Ishikawa (cell line): ENCODE measurements around the gene TMEM150B.

Experiments
- CEBPB ChIP-seq: IDR thresholded peaks from 2 replicates; pipeline ENCODE4 v1.6.1; 2012
- CREB1 ChIP-seq: IDR thresholded peaks from 2 replicates; pipeline ENCODE4 v1.6.1; 2012; ENCODE audit warnings: low read depth
- EGR1 ChIP-seq: IDR thresholded peaks from 2 replicates; pipeline ENCODE4 v1.6.1; 2012
- EP300 ChIP-seq: IDR thresholded peaks from 2 replicates; pipeline ENCODE4 v1.6.1; 2012; ENCODE audit warnings: borderline replicate concordance
- FOXM1 ChIP-seq: IDR thresholded peaks from 2 replicates; pipeline ENCODE4 v1.6.1; 2012; ENCODE audit warnings: low read depth, borderline replicate concordance
- MAX ChIP-seq: IDR thresholded peaks from 2 replicates; pipeline ENCODE4 v1.6.1; 2012
- NFIC ChIP-seq: IDR thresholded peaks from 2 replicates; pipeline ENCODE4 v1.6.1; 2012
- RAD21 ChIP-seq: IDR thresholded peaks from 2 replicates; pipeline ENCODE4 v1.6.1; 2012; ENCODE audit warnings: low read depth
- REST ChIP-seq: IDR thresholded peaks from 2 replicates; pipeline ENCODE4 v1.6.1; 2012; ENCODE audit warnings: low read depth, mild to moderate bottlenecking
- TAF1 ChIP-seq: IDR thresholded peaks from 2 replicates; pipeline ENCODE4 v1.6.1; 2012; ENCODE audit warnings: low read depth, mild to moderate bottlenecking
- TCF12 ChIP-seq: IDR thresholded peaks from 2 replicates; pipeline ENCODE4 v1.6.1; 2012; ENCODE audit warnings: low read depth
- TEAD4 ChIP-seq: IDR thresholded peaks from 2 replicates; pipeline ENCODE4 v1.6.1; 2012
- USF1 ChIP-seq: IDR thresholded peaks from 2 replicates; pipeline ENCODE4 v1.6.1; 2012
- YY1 ChIP-seq: IDR thresholded peaks from 2 replicates; pipeline ENCODE4 v1.6.1; 2012; ENCODE audit warnings: low read depth
- ZBTB7A ChIP-seq: IDR thresholded peaks from 2 replicates; pipeline ENCODE4 v1.6.1; 2012; ENCODE audit warnings: low read depth

Gene TMEM150B

GRCh38 chr19:55266840-55267239 is 58.3 kb downstream of the TMEM150B start:
- TF ChIP-seq FOXM1 = no peak
- no peak for TF ChIP-seq TAF1
- TF ChIP-seq CEBPB = no peak
- TF ChIP-seq ZBTB7A = no peak
- no peak for TF ChIP-seq TEAD4
- no peak for TF ChIP-seq REST
- no peak for TF ChIP-seq TCF12
- TF ChIP-seq MAX = no peak
- no peak for TF ChIP-seq USF1

GRCh38 chr19:55266404-55266803 is 58.7 kb downstream of the TMEM150B start:
- TF ChIP-seq FOXM1 = no peak
- no peak for TF ChIP-seq MAX
- TF ChIP-seq USF1 = no peak
- no peak for TF ChIP-seq ZBTB7A
- TF ChIP-seq TEAD4 = no peak
- no peak for TF ChIP-seq CREB1
- TF ChIP-seq EP300 = no peak
- TF ChIP-seq TAF1 = no peak
- no peak for TF ChIP-seq EGR1

- TF ChIP-seq REST (no peak), USF1 (no peak), TEAD4 (no peak), EP300 (no peak), TCF12 (no peak), NFIC (no peak), ZBTB7A (no peak), CREB1 (no peak)
Measured at GRCh38 chr19:55265723-55266386, 59.3 kb downstream of the TMEM150B start.

GRCh38 chr19:55265173-55265572 is 60.0 kb downstream of the TMEM150B start:
- no peak for TF ChIP-seq TEAD4
- no peak for TF ChIP-seq REST
- no peak for TF ChIP-seq EP300
- no peak for TF ChIP-seq YY1
- no peak for TF ChIP-seq CREB1
- no peak for TF ChIP-seq TCF12
- no peak for TF ChIP-seq RAD21
- TF ChIP-seq ZBTB7A = no peak
- TF ChIP-seq CEBPB = no peak
- TF ChIP-seq TAF1 = no peak
- no peak for TF ChIP-seq USF1
- no peak for TF ChIP-seq FOXM1
- no peak for TF ChIP-seq MAX
